Adrenal gland (tissue), 12 donors: ENCODE results near the gene RPL3. TPM values are rescaled to one million over a fixed set of nuclear protein-coding genes. Genes with fewer than 3 reads are reported as not detected.

Source experiments
- DNase-seq, 7 donors: peaks; one replicate each; pipeline ENCODE4 v3.0.0-alpha.2; 2019 to 2020
- H3K27ac ChIP-seq, 5 donors: fragments of 200-600 bp; sonication (generic) in 4 of 5; 1 replicate in 3 of 5; 2 replicates in 2 of 5; pipeline versions ENCODE4 v1.5.1 to v1.8.0; 2016 to 2020; ENCODE audit warnings: mild to moderate bottlenecking in 1 of 5
- H3K27me3 ChIP-seq: fragments of 200-600 bp; 2 replicates; pipeline ENCODE4 v1.8.0; 2021
- H3K36me3 ChIP-seq, 2 donors: fragments of 200-600 bp; replicated peaks in 1 of 2; 1 replicate in 1 of 2; 2 replicates in 1 of 2; pipeline versions ENCODE4 v1.5.1 to v1.8.0; 2018 to 2022
- H3K4me1 ChIP-seq, 2 donors: fragments of 200-600 bp; replicated peaks in 1 of 2; 1 replicate in 1 of 2; 2 replicates in 1 of 2; pipeline versions ENCODE4 v1.5.1 to v1.8.0; 2018 to 2021
- H3K4me3 ChIP-seq, 4 donors: fragments of 200-600 bp; sonication (generic) in 3 of 4; one replicate each; pipeline ENCODE4 v1.5.1; 2016 to 2018
- H3K9me3 ChIP-seq, 3 donors: fragments of 200-600 bp; sonication (generic) in 1 of 3; replicated peaks in 1 of 3; 1 replicate in 2 of 3; 2 replicates in 1 of 3; pipeline versions ENCODE4 v1.5.1 to v1.8.0; 2016 to 2021
- POLR2A ChIP-seq, 2 donors: fragments of 450-650 bp; IDR thresholded peaks; one replicate each; pipeline ENCODE4 v1.6.1; 2017; ENCODE audit warnings: antibody characterized with exemption in 2 of 2, mild to moderate bottlenecking in 2 of 2, moderate library complexity in 1 of 2
- WGBS, 4 donors: extraction: QIAGEN DNeasy Blood & Tissue Kit in 2 of 4; methylation state at CpG; one replicate each; pipeline versions ENCODE4 v1.1.5 to v1.1.7; 2013 to 2017; 5-methylcytosine and 5-hydroxymethylcytosine counted together
- intact Hi-C, 2 donors: fragments of 100-400 bp; cut with DNase I; formaldehyde crosslinking; loops; one replicate each; pipeline versions ENCODE4 v1.14.1 to v1.15.0; 2022 to 2023
- polyA plus RNA-seq, 3 donors: library from polyadenylated mRNA; stranded (reverse); fragments of 200-250 nt in 2 of 3; fragments of 350-450 nt in 1 of 3; fragmentation: Illumina TruSeq in 1 of 3; extraction: RNeasy Lipid Tissue Mini Kit (QIAGEN cat#74804) in 1 of 3; gene quantifications; one replicate each; pipeline ENCODE4 v1.2.3, GENCODE V29; 2013 to 2014
- total RNA-seq, 9 donors: library from RNA; depleted of rRNA in 4 of 9; stranded (reverse); fragments of >200 nt in 4 of 9; fragments of 120-200 nt in 1 of 9; fragmentation: NEBNext Ultra II Directional in 1 of 9; extraction: Animal tissue kit (Norgen Biotek cat#: 25700) in 1 of 9; gene quantifications; one replicate each; pipeline versions ENCODE4 v1.1.0 to v1.2.4, GENCODE V29; 2013 to 2023
- TF ChIP-seq, protein P1 (sequence below), 6 experiments: fragments of 450-650 bp in 4 of 6; fragments of 200-600 bp in 2 of 6; sonication (generic) in 1 of 6; IDR thresholded peaks; 1 replicate in 5 of 6; 2 replicates in 1 of 6; pipeline versions ENCODE4 v1.5.1 to v1.8.0; 2016 to 2021; ENCODE audit warnings: antibody characterized with exemption in 6 of 6, mild to moderate bottlenecking in 2 of 6, moderate library complexity in 1 of 6
- donor health status: healthy with polysubstance abuse.
- donor health status: Bipolar disorder and iron deficiency.
- donor health status: DM: yes; HTN: yes; CAD: no.
- donor health status: DM: no; HTN: no; CAD: no.
- donor health status: DM: no; HTN: no; CAD: no.
- donor health status: DM: yes; HTN: yes; CAD: no.

RPL3 gene
- total and polyA plus RNA-seq, 12 donors = 1,374 to 2,713 (median 1,954) TPM

DNA sequence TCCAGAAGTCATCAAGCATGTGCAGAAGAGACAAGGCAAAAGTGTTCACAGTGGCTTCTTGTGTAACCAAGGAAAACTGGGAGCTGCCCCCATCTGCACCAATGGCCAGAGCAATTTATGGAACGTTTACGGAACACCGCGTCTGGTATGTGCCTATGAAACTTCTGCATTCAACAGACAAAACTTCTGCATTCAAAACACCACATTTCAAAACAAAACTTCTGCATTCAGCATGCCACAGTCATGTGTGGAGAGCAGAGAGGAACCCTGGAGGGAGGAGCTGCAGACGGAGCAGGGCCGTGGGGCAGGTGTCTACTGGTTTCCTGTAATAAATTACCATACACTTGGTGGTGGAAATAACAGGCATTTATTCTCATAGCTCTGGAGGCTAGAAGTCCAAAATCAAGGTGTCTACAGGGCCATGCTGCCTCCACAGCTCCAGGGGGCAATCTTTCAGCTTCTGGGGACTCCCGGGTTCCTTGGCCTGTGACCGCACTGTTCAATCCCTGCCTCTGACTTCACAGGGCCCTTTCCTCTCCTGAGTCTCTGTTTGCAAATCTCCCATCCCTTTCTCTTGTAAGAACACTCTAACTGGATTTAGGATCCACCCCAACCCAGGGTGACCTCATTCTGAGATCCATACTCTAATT, 32.2 kb downstream of the RPL3 start:
- peak in 2 of 7 donors; percentile 51 to 56 for DNase-seq
- no peak overlapping the region for H3K4me3 ChIP-seq
- H3K27ac ChIP-seq = peak overlapping the region in 3 of 5 donors; percentile 8 to 72 (median 64)
- 59 to 82% (median 74%) methylated on average over 8 of the region's 8 CpGs for WGBS, 4 donors
- H3K27me3 ChIP-seq = no peaks in the 10 kb centered on the region
- no peaks in the 10 kb centered on the region for H3K9me3 ChIP-seq
- TF ChIP-seq, protein P1, sequence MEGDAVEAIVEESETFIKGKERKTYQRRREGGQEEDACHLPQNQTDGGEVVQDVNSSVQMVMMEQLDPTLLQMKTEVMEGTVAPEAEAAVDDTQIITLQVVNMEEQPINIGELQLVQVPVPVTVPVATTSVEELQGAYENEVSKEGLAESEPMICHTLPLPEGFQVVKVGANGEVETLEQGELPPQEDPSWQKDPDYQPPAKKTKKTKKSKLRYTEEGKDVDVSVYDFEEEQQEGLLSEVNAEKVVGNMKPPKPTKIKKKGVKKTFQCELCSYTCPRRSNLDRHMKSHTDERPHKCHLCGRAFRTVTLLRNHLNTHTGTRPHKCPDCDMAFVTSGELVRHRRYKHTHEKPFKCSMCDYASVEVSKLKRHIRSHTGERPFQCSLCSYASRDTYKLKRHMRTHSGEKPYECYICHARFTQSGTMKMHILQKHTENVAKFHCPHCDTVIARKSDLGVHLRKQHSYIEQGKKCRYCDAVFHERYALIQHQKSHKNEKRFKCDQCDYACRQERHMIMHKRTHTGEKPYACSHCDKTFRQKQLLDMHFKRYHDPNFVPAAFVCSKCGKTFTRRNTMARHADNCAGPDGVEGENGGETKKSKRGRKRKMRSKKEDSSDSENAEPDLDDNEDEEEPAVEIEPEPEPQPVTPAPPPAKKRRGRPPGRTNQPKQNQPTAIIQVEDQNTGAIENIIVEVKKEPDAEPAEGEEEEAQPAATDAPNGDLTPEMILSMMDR (IDR thresholded peaks at IDR 0.05) = no peak
- TF ChIP-seq POLR2A (IDR thresholded peaks at IDR 0.05) = no peak
- intact Hi-C loops = no loop called here
- no peaks in the 10 kb centered on the region for H3K36me3 ChIP-seq
- peaks cover 16 to 30% of the 10 kb centered on the region in 2 donors for H3K4me1 ChIP-seq

DNA sequence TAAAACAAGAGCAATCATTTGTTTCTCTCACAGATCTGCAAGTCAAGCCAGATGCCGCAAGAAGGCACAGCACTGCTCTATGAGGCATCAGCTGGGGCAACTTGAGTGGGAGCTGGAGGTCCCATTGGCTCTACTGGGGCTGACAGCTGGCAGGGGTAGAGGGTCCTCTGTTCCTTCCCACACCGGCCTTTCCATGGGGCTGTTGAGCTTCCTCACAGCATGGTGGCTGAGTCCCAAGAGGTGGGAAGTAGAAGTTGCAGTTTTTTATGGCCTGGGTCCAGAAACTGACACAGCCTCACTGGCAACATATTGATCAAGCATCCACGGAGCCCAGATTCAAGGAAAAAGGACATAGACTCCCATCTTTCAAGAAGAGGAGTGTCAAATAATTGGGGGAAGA, 34.4 kb downstream of the RPL3 start:
- Histone ChIP-seq H3K9me3 (no peaks in the 10 kb centered on the region), H3K27ac (no peak overlapping the region), H3K36me3 (no peaks in the 10 kb centered on the region), H3K4me3 (no peak overlapping the region), H3K4me1 (peaks cover 7 to 17% of the 10 kb centered on the region in 2 donors), H3K27me3 (no peaks in the 10 kb centered on the region)
- intact Hi-C loops = no loop called here
- DNase-seq = no peak
- WGBS, 4 donors = 83 to 100% (median 90%) methylated on average over 1 to 3 of the region's 3 CpGs
- no peak for TF ChIP-seq POLR2A (IDR thresholded peaks at IDR 0.05)
- TF ChIP-seq, protein P1 (IDR thresholded peaks at IDR 0.05) = no peak

DNA sequence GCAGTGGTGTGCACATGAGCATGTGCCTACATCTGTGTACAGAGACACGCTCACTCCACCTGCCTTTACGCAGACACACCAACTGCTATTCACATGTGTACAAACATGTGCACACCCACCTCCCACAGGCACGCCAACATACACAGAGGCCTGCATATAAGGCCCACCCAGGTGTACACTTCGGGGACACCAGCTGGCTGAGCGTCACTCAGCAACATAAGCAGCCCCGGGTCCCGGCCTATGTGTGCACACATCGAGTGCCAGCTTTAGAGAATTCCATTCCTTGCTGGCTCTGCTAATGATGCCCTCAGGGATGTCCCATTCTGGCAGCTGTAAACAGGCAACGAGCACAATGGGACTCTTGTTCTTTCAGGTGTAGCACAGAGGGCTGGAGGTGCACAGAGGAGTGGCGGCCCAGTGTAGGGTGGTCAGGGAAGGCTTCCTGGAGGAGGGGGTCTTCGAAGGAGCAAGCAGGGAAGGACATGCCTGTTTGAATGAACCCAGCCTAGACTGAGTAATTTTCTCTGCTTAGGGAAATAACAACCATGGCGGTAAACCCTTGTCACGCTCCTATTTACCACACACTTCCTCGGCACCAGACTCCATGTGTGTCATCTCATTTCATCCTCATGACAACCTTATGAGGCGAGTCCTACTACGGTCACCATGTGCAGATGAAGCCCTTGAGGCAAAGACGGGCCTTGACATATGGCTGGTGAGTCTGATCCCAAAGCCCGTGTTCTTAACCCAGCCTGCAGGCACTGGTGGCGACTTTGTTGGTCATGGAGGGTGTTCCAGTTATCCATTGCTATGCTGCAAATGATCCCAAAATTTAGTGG, 35.1 kb downstream of the RPL3 start:
- WGBS, 4 donors = 89 to 97% (median 92%) methylated on average over 16 to 19 of the region's 19 CpGs
- no peaks in the 10 kb centered on the region for H3K9me3 ChIP-seq
- H3K4me1 ChIP-seq = peaks cover 7 to 17% of the 10 kb centered on the region in 2 donors
- DNase-seq = no peak
- intact Hi-C loops = no loop called here
- no peak overlapping the region for H3K4me3 ChIP-seq
- H3K27me3 ChIP-seq = no peaks in the 10 kb centered on the region
- no peak for TF ChIP-seq POLR2A (IDR thresholded peaks at IDR 0.05)
- TF ChIP-seq, protein P1 (IDR thresholded peaks at IDR 0.05) = no peak
- peak overlapping the region in 1 of 5 donors; percentile 73 for H3K27ac ChIP-seq
- H3K36me3 ChIP-seq = no peaks in the 10 kb centered on the region

DNA sequence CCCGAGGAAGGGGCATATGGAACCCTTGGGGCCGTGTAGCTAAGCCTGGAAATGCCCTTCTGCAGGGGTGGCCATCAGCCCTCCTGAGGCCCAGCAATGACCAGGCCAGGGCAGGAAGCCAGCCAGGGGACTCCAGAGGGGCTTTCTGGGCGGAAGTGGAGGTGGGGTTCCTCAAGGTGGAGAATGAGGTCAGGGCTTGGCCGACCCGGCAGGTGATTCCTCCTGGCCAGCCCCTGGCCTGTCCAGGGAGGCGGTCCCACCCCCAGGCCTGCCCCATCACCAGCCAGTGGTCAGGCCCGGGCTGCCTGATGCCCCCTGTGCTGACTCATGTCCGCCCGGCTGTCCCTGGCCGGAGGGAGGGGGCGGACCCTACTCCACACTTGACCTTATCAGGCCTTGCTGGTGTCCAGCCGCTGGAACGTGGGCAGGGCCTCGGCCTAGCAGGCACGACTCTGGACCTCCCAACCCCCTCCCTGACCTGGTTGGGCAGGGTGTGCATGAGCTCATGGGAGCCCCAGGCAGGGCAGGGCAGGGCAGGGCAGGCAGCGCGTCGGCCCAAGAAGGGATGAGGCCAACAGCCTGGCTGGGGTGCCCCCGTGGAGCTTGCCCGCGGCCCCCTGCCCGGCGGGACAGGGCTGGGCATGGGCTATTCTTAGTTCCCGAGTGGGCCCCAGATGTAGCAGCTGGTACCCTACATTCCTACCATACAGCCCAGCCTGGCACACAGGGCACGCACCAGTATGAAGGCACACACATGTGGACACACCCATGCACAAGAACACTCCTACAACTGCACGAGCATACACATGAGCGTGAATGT, 35.9 kb downstream of the RPL3 start:
- TF ChIP-seq, protein P1 (IDR thresholded peaks at IDR 0.05) = no peak
- no peak for TF ChIP-seq POLR2A (IDR thresholded peaks at IDR 0.05)
- peak; percentile 79 to 93 (median 85) for DNase-seq
- Histone ChIP-seq H3K27me3 (no peaks in the 10 kb centered on the region), H3K36me3 (no peaks in the 10 kb centered on the region), H3K9me3 (no peaks in the 10 kb centered on the region), H3K4me3 (no peak overlapping the region), H3K4me1 (peaks cover 7 to 17% of the 10 kb centered on the region in 2 donors), H3K27ac (peak overlapping the region in 4 of 5 donors; percentile 30 to 77 (median 53))
- 60 to 85% (median 68%) methylated on average over 4 to 27 of the region's 27 CpGs for WGBS, 4 donors
- intact Hi-C loops = no loop called here
